HCT116 (cell line): Measurements from ENCODE around the gene LCN10.

Source experiments
- CTCF ChIP-seq, 3 experiments: fragments of 200-600 bp in 1 of 3; sonication (generic) in 1 of 3; IDR thresholded peaks in 2 of 3; conservative IDR thresholded peaks in 1 of 3; 2 replicates each; pipeline ENCODE4 v1.5.1; 2012 to 2017; ENCODE audit warnings: low read depth in 2 of 3, low read length in 2 of 3, antibody characterized with exemption in 1 of 3, borderline replicate concordance in 1 of 3, control low read depth in 1 of 3, mild to moderate bottlenecking in 1 of 3, mixed read lengths in 1 of 3, mixed run types in 1 of 3, moderate library complexity in 1 of 3; ENCODE audit not compliant: insufficient read depth in 1 of 3
- EZH2 ChIP-seq: fragments of 200-600 bp; sonication (generic); IDR thresholded peaks from 2 replicates; pipeline ENCODE4 v1.6.1; 2017; ENCODE audit warnings: antibody characterized with exemption, mixed run types

GRCh38 chr9:136714893-136715274, 27.9 kb downstream of the LCN10 start:
- TF ChIP-seq CTCF (IDR thresholded peaks at IDR 0.05 in 2 of 3, conservative IDR thresholded peaks at IDR 0.05 in 1 of 3; ENCODE audit: borderline replicate concordance in 1 of 3, insufficient read depth in 1 of 3, low read depth in 2 of 3, low read length in 2 of 3), result no peak
- no peak for TF ChIP-seq EZH2
